DMS 273 (cell line): ENCODE results near the gene KIF9.
"Not testable (repeated sequence)": the region's sequence is repeated elsewhere in the genome, so short reads cannot be mapped to it uniquely, and the experiment has no call there.

Source experiments
- DNase-seq: peaks from one replicate; lab custom pipeline; 2025; ENCODE audit not compliant: unreplicated experiment; lab: John Stamatoyannopoulos, UW

Gene KIF9, protein sequence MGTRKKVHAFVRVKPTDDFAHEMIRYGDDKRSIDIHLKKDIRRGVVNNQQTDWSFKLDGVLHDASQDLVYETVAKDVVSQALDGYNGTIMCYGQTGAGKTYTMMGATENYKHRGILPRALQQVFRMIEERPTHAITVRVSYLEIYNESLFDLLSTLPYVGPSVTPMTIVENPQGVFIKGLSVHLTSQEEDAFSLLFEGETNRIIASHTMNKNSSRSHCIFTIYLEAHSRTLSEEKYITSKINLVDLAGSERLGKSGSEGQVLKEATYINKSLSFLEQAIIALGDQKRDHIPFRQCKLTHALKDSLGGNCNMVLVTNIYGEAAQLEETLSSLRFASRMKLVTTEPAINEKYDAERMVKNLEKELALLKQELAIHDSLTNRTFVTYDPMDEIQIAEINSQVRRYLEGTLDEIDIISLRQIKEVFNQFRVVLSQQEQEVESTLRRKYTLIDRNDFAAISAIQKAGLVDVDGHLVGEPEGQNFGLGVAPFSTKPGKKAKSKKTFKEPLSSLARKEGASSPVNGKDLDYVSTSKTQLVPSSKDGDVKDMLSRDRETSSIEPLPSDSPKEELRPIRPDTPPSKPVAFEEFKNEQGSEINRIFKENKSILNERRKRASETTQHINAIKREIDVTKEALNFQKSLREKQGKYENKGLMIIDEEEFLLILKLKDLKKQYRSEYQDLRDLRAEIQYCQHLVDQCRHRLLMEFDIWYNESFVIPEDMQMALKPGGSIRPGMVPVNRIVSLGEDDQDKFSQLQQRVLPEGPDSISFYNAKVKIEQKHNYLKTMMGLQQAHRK

GRCh38 chr3:47282424-47283192 is at the start of gene KIF9, which contains the start of gene KLHL18:
KIF9 (minus strand) TSS chr3:47282799; CDS start chr3:47277374, 5,425 bp downstream.
KLHL18 (plus strand) TSS chr3:47282944; CDS start chr3:47282966, 22 bp downstream.
- peak; percentile 95 for DNase-seq

DNA sequence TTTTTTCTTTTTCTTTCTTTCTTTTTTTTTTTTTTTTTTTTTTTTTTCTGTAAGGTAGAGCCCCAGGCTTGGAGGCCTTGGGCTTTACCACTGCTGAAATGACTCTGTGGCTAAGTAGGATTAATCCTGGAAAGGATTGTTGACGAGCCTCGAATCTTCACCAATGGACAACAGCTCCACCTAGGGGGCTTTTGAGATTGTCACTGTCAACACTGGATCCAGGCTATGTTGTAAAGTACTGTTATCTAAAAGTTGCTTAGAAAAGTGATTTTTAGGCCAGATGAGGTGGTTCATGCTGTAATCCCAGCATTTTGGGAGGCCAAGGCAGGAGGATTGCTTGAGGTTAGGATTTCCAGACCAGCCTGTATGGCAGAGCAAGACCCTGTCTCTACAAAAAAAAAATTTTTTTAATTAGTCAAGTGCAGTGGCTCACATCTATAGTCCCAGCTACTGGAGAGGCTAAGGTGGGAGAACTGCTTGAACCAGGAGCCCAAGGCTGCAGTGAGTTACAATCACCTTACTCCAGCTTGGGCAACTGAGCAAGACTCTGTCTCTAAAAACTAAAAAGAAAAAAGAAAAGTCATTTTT is 41.8 kb upstream of the KIF9 start:
- DNase-seq = peak; percentile 72

DNA sequence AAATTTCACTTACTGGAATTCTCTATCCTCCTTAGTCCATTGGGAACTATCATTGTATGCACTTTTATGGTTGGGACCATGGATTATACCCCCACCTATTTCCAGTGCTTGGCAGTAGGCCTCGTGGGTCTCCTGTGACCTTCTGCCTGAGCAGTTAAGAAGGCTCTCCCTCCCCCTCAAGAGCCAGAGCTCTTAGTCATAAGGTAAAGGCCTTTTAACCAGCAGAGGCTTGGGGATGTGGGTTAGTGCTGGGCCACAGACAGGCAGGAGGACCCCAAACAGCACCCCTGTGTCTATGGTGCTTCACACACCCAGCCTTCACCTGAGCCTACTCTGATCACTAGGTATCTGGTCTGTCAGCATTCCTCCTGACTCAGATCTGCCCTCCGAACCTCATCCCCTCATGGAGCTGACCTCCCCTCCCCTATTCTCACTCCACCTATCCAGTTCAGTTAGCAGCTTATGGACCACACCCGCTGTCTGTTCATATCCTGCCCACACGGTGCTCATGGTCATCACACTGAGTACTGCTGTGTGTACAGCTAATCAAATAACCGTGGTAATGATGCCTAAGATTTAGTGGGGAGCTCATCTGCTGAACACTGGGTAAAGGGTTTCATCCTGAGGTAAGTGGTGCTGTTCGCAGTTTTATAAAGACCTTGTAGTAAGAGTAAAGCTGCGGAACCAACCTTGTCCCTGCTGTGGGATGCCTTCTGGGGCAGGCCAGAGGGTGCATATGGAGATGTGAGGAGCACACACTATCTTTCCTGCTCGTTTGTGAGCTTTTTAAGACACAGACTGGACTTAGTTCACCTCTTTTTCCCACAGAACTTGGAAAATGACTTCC is 41.1 kb upstream of the KIF9 start:
- DNase-seq = no peak

DNA sequence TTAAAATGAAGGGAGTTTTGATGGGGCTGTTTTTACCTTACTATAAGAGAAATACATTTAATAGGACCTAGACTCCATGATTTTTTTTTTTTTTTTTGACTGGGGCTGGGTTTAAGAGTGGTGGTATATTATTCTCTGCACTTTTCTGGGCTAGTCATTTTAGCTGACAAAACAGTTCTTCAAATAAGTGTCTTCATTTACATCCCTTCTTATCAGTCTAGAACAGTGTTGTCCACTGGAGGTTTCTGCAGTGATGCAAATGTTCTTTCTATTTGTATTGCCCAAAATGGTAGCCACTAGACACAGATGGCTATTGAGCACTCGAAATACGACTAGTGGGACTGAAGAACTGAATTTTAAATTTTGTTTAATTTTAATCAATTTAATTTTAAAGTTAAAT is 37.4 kb upstream of the KIF9 start:
- no peak for DNase-seq

- DNase-seq = no peak
Measured at GRCh38 chr3:47318916-47319315, 36.3 kb upstream of the KIF9 start.

DNA sequence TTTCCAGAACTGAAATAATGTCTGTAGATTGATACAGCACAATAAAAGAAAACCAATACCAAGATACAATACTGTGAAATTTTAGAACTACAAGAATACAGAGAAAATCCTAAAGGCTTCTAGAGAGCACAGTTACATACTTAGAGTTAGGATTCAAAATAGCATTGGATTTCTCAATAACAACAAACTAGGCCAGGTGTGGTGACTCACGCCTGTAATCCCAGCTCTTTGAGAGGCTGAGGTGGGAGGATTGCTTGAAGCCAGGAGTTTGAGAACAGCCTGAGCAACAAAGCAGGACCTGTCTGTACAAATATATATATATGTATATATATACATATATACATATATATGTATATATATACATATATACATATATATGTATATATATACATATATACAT is 33.6 kb upstream of the KIF9 start:
- not testable (repeated sequence) for DNase-seq

- DNase-seq = no peak
Measured at GRCh38 chr3:47315069-47315647, 32.6 kb upstream of the KIF9 start.

DNA sequence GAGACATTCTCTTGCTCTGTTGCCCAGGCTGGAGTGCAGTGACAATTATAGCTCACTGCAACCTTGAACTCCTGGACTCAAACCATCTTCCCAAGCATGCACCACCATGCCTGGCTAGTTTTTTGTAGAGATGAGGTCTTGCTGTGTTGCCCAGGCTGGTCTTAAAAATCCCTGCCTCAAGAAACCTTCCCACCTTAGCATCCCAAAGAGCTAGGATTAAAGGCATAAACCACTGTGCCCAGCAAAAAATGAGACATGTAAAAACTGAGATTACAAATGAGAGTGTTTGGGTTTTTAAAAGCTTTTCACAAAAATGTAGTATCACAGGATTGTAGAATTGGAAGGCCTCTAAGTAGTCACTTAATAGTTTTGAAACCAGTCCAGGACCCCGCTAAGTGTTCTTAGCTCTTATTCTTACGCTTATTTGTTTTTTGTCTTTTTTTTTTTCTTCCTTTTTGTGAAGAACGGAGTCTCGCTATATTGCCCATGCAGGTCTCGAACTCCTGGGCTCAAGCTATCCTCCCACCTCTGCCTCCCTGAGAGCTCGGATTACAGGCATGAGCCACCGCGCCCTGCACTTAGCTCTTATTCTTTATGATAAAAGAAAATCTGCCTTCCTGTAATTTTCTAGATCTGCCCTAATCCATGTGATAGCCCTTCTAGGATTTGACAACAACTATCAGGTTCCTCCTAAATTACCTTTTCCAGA is 31.6 kb upstream of the KIF9 start:
- no peak for DNase-seq

DNA sequence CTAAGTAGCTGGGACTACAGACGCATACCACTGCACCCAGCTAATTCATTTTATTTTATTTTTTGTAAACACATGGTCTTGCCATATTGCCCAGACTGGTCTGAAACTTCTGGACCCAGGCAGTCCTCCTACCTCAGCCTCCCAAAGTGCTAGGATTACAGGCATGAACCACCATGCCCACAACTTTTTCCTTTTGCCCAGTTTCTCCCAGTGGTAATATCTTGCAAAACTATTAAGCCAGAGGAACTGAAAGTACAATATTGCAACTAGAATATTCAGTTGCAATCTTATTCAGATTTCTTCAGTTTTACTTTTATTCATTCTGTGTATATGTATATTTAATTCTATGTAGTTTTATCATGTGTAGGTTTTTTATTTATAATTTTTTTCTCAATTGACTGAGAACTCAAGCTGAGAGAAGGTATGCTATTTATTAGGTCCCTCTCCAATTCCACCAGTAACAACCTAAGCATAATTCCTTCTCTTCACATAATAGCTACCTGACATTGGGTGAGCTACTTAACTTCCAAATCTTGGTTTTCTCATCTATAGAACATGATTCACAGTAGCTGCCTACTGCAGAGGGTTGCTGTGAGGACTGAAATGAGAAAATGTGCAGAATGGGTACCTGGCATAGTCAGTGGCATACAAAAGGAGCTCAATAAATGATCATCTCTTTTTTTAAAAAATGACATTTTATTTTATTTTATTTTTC is 30.9 kb upstream of the KIF9 start:
- DNase-seq = no peak

DNA sequence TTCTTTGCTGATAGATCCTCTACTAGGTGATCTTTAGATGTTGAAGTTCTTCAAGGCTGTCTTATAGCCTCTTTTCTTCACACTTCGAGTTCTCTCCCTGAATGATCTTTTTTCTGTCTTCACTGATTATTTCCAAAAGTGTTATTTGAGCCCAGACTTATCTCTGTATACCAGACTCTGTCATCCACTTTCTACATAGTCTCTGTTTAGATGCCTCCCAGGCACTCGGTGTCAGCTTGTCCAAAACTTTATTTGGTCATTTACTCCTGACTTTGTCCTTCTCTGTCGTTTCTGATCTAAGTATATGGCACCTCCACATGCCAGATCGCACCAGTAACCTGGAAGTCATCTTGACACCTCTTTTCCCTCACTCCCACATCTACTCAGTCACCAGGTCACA is 27.8 kb upstream of the KIF9 start:
- DNase-seq = no peak

GRCh38 chr3:47309231-47309630 is 26.6 kb upstream of the KIF9 start:
- DNase-seq = not testable (repeated sequence)

- DNase-seq = no peak
Measured at GRCh38 chr3:47306022-47306421, 23.4 kb upstream of the KIF9 start.

- DNase-seq = no peak
Measured at GRCh38 chr3:47301456-47301855, 18.9 kb upstream of the KIF9 start.

DNA sequence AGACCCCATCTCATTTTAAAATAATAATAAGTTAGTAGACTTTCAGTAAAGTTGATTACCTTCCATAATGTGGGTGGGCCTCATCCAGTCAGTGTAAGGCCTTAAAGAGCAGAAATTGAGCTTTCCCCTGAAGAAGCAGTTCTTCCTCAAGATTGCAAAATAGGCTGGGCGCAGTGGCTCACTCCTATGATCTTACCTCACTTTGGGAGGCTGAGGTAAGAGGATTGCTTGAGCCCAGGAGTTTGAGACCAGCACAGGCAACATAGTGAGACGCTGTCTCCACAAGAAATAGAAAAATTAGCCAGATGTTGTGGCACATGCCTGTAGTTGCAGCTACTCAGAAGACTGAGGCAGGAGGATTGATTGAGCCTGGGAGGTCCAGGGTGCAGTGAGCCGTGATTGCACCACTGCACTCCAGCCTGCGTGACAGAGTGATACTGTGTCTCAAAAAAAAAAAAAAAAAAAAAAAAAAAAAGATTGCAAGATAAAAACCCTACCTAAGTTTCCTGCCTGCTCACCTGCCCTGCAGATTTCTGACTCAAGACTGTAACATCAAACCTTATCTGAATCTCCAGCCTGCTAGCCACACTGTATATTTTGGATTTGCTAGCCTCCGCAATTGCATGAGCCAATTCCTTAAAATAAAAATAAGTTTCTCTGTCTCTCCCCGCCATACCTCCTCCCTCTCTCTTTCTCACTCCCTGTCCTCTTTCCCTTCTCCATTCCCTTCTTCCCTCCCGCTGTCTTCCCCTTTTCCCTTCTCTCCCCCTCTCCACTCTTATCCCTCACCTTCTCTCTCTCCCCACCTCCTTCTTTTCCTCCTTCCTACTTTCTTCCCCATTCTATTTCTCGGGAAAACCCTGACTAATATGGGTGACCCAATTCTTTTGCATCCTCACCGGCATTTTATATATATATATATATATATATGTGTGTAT is 17.1 kb upstream of the KIF9 start:
- no peak for DNase-seq

DNA sequence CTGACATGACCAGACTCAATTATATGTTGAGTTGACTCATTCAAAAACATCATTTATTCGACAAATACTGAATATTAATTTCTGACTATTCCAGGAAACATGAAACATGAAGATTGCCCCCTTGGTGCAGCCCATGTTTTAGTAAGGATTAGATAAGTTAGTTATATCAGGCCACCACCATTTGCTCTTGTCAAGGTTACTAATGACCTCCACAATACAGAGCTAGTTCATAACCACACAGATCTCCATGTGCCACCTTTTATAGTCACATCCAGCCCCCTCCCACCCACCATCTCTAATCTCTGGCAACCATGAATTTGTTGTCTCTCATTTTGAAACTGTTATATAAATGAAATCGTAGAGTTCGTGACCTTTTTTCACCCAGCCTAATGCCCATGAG is 15.8 kb upstream of the KIF9 start:
- DNase-seq = no peak

DNA sequence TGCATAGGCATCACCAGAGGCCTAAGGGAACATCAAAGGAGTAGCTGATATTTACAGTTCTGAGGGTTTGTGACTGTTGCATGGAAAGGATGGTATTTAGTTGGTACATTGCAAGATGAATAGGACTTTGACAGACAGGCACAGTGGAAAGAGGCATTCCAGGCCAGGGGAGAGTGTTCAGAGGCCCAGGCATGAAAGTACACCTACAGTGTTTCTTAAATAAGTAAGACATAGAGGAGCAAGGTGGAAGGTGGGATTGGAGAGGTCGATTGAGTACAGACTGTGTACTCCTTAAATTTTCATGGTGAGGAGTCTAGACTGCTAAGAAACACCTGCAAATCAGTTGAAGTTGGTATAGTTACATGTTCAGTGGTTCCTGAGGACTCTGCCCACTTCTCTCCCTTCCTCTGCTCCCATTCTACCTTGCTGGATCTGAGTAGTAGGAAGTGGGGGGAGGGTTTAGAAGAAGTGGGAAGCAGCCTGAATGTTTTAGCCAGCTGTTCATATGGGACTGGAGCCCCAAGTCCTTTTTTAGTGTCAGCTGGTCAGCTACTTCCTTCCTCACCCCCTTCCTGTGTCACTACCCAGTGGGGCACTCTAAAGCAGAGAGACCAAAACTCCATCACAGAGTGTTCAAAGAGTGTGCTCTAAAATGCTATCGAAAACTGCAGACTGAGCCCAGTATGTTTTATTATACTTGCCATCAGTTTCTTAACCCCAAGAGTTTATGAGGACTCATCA is 14.1 kb upstream of the KIF9 start:
- no peak for DNase-seq

DNA sequence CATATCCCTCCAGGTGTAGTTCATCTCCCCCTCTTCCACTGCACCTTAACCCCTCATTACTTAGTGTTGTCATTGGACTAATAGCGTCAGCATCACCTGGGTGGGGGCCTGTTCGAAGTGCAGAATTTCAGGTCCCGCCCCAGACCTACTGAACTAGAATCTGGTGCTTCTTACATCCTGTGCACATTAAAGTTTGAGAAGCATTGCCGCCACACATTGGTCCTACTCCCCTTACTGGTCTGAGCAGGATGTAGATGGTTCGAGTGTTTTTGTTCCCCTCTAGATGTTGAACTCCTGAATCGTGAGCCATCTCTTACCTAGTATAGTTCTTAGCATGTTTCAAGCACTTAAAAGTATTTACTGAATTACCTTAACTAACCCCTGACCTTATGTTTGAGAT is 13.4 kb upstream of the KIF9 start:
- DNase-seq = no peak
